Stimulated activated naive CD8-positive, alpha-beta T cell treated with anti-CD3 and anti-CD28 coated beads, Interleukin-15, Interleukin-2, amounts not matched to agents 100 ng/mL and 50 ng/mL, for 24 hours (primary cell): Measurements from ENCODE around the gene ZNF33B.
"Not testable (repeated sequence)": the region's sequence is repeated elsewhere in the genome, so short reads cannot be mapped to it uniquely, and the experiment has no call there.

Experiments
- H3K27ac Mint-ChIP-seq: one replicate; pipeline ENCODE4 v1.8.0; 2021; ENCODE audit warnings: mild to moderate bottlenecking, mixed read lengths
- H3K27me3 Mint-ChIP-seq: one replicate; pipeline ENCODE4 v1.8.0; 2021; ENCODE audit warnings: mixed read lengths
- H3K36me3 Mint-ChIP-seq: one replicate; pipeline ENCODE4 v1.8.0; 2021; ENCODE audit warnings: low read depth, mixed read lengths
- H3K4me1 Mint-ChIP-seq: one replicate; pipeline ENCODE4 v1.8.0; 2021; ENCODE audit warnings: low read depth, mixed read lengths
- H3K4me3 Mint-ChIP-seq: one replicate; pipeline ENCODE4 v1.8.0; 2021; ENCODE audit warnings: mild to moderate bottlenecking, mixed read lengths
- H3K9me3 Mint-ChIP-seq: one replicate; pipeline ENCODE4 v1.8.0; 2021; ENCODE audit warnings: mixed read lengths

ZNF33B gene

DNA sequence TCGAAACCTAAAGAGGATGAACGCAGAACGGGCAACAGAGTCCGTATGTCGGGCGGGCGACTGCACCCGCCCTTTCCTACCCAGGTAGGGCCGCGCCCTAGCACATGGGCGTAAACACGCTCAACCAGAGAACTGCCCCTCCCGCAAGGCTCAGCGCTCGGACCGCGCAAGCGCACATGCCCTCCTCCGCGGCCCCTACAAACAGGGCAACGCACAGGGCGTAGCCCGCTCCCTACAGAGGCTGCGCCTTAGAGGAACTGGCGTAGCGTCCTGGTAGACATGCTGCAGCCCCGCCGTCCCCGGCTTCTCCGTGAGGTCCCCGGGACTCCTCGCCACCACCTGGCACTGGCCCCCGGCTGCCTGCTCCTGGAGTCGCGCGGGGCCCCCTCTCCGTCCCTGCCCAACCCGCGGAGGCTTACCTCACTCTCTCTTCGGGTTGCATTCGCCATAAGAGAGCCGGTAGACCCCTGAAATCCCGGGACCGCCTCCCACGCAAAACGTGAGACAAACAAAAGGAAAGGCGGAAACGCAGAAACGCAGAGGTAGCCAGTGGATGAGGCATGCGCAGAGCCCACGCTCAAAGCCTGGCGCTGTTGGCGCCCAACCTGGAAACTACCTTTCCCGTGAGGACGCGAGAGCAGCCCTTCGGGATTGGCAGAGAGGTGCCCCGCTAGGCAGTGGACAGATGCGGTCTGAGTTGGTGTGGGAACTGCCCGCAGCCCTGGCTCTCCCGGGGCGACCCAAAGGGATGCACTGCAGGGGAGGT lies at the start of gene ZNF33B:
ZNF33B (minus strand) TSS at position 516 of the 766 bp plus-strand sequence. CDS start 1,642 bp downstream, outside the sequence.
- Mint-ChIP-seq H3K4me1 (peaks cover 40% of the 10 kb centered on the region), H3K27me3 (no peaks in the 10 kb centered on the region), H3K27ac (peak within 1 kb of the TSS; percentile 90), H3K9me3 (no peaks in the 10 kb centered on the region), H3K4me3 (peak within 1 kb of the TSS; percentile 95), H3K36me3 (peaks cover 21% of the 10 kb centered on the region)

- Mint-ChIP-seq H3K9me3 (no peaks in the 10 kb centered on the region), H3K27me3 (no peaks in the 10 kb centered on the region), H3K36me3 (no peaks in the 10 kb centered on the region), H3K4me1 (peaks cover 4% of the 10 kb centered on the region), H3K4me3 (no peak overlapping the region), H3K27ac (no peak overlapping the region)
Measured at GRCh38 chr10:42684517-42684916, 46.1 kb upstream of the ZNF33B start.

DNA sequence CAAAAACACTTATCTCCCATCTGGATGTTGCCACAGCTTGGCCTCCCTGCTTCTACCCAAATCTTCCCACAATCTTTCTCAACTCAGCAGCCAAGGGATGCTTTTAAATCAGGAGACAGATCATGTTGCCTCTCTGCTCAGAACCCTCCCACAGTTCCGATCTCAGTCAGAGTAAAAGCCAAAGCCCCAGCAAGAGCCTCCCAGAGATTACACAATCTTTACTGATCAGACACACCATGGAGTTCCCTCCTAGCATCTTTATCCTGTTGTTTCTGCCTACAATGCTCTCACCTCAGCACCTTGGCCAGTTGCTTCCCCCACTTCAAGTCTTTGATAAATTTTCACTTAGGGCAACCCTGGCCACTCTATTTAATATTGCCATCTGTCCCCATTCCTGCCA lies 41.9 kb upstream of the ZNF33B start:
- H3K27me3 Mint-ChIP-seq: no peaks in the 10 kb centered on the region
- no peaks in the 10 kb centered on the region for H3K4me1 Mint-ChIP-seq
- H3K36me3 Mint-ChIP-seq: no peaks in the 10 kb centered on the region
- H3K27ac Mint-ChIP-seq: no peak overlapping the region
- peaks cover 10% of the 10 kb centered on the region for H3K9me3 Mint-ChIP-seq
- no peak overlapping the region for H3K4me3 Mint-ChIP-seq

- H3K27ac Mint-ChIP-seq, H3K4me1 Mint-ChIP-seq, H3K4me3 Mint-ChIP-seq, H3K36me3 Mint-ChIP-seq, H3K9me3 Mint-ChIP-seq, H3K27me3 Mint-ChIP-seq: not testable (repeated sequence)
Measured at GRCh38 chr10:42665181-42665979, 27.0 kb upstream of the ZNF33B start.

DNA sequence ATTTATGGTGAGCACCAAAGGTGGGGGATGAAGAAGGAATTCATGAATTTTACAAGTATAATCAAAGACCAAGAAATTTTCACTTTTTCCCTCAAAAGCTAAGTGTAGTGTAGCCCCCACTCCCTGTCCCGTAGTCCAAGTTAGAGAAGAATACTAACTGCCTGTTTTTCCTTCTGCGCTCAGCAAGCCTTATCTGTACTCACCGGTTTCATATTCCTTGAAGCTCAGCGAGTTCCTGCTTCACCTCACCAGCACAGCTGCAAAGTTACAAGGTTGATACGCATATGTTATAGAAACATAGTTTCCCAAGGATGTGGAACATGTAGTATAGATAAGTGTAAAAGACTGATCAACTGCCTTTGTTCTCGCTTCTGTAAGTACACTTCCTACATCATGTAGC lies 16.0 kb upstream of the ZNF33B start:
- Mint-ChIP-seq H3K27me3 (no peaks in the 10 kb centered on the region), H3K27ac (no peak overlapping the region), H3K4me1 (no peaks in the 10 kb centered on the region), H3K4me3 (no peak overlapping the region), H3K36me3 (no peaks in the 10 kb centered on the region), H3K9me3 (no peaks in the 10 kb centered on the region)

GRCh38 chr10:42652858-42653257 lies 14.5 kb upstream of the ZNF33B start:
- H3K27me3 Mint-ChIP-seq: no peaks in the 10 kb centered on the region
- H3K9me3 Mint-ChIP-seq: no peaks in the 10 kb centered on the region
- no peak overlapping the region for H3K27ac Mint-ChIP-seq
- H3K36me3 Mint-ChIP-seq: no peaks in the 10 kb centered on the region
- no peaks in the 10 kb centered on the region for H3K4me1 Mint-ChIP-seq
- H3K4me3 Mint-ChIP-seq: no peak overlapping the region

DNA sequence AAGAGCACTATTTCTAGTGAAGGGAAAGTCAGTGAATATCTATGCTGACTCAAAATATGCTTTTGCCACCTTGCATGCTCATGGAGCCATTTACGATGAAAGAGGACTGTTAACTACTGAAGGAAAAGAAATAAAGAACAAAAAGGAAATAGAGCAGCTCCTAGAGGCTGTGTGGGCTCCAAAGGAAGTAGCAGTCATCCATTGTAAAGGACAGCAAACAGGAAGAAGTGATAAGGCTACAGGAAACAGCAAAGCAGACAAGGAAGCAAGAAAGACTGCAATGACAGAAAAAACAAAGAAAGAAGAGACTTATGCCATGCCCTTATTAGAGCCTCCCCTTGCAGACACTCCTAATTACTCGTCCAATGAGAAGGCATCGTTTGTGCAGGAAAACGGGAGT lies 12.0 kb upstream of the ZNF33B start:
- Mint-ChIP-seq H3K4me3 (no peak overlapping the region), H3K27ac (no peak overlapping the region), H3K36me3 (no peaks in the 10 kb centered on the region), H3K4me1 (no peaks in the 10 kb centered on the region), H3K9me3 (no peaks in the 10 kb centered on the region), H3K27me3 (no peaks in the 10 kb centered on the region)

DNA sequence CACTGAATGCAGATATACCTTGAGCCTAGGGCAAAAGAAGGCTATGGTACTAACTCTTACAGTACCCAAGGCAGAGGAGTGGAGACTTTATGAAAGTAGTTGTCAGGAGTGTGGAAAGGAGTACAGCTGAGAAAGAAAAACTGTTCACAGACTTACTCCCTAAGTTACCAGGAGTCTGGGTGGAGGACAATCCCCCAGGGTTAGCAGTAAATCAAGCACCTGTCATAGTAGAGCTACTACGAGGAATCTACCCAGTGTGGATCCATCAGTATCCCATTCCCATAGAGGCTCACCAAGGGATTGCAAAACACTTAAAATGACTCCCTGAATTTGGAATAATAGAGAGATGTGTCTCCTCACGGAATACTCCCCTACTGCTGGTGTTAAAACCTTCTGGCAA lies 10.1 kb upstream of the ZNF33B start:
- Mint-ChIP-seq H3K27me3 (no peaks in the 10 kb centered on the region), H3K36me3 (no peaks in the 10 kb centered on the region), H3K4me1 (no peaks in the 10 kb centered on the region), H3K4me3 (no peak overlapping the region), H3K9me3 (no peaks in the 10 kb centered on the region), H3K27ac (no peak overlapping the region)

DNA sequence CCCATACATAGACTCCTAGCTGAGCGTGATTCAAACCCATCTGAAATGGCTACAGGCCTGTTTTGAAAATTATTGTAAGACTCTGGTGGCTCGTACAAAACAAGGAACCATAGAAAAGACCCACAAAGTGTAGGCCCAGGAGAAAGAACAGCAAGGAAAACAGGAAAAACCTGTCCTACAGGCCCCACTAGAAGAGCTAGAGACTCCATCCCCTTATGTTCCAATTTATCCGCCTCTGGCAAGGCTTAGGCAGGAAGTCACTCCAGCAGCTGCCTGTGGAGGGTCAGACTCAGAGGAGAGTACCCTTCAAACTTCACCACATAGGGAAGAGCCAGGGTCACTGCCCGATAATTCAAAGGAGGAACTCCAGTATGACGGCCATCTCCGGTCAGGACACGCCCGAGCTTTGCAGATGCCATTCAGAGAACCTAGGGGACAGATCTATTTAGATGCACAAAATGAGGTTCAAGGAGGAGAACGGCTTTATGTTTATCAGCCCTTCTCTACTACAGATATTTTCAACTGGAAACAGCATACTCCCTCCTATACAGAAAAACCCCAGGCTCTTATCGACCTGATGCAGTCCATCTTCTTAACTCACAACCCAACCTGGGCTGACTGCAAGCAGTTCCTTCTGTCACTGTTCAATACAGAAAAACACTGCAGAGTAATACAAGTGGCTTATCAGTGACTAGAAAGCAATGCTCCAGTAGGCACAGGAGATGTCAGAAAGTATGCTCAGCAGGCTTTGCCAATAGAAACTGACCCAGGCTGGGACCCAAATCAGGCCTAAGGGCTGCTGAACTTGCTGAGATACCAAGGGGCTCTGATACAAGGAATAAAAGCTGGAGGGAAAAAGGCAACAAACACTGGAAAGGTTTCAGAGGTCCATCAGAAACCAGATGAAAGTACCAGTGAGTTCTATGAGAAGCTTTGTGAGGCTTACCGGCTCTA lies 8.6 kb upstream of the ZNF33B start:
- Mint-ChIP-seq H3K9me3 (no peaks in the 10 kb centered on the region), H3K36me3 (no peaks in the 10 kb centered on the region), H3K4me3 (no peak overlapping the region), H3K27me3 (no peaks in the 10 kb centered on the region), H3K27ac (no peak overlapping the region), H3K4me1 (no peaks in the 10 kb centered on the region)

GRCh38 chr10:42646214-42646613 lies 7.8 kb upstream of the ZNF33B start:
- Mint-ChIP-seq H3K27ac (no peak overlapping the region), H3K4me3 (no peak overlapping the region), H3K27me3 (no peaks in the 10 kb centered on the region), H3K36me3 (no peaks in the 10 kb centered on the region), H3K4me1 (no peaks in the 10 kb centered on the region), H3K9me3 (no peaks in the 10 kb centered on the region)

DNA sequence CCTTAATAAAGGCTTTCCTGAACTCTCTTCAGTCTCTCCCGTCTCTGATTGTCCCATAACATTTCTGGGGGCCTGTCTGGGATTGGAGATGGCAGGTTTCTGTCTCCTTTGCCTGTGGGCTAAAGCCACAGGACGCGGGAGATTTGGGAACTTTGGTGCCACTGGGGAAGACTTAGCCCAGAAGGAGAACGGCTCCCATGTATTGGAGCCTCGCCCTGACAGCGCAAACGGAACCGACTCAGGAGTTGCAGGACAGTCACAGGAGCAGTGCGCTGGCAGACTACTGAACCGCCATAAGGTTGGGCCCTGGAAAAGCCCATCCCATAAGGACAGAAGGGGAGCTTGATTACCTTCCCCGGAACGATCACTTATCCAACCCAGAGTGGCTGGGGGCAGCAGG lies 7.1 kb upstream of the ZNF33B start:
- H3K4me1 Mint-ChIP-seq: no peaks in the 10 kb centered on the region
- no peaks in the 10 kb centered on the region for H3K27me3 Mint-ChIP-seq
- H3K4me3 Mint-ChIP-seq: no peak overlapping the region
- H3K36me3 Mint-ChIP-seq: no peaks in the 10 kb centered on the region
- H3K9me3 Mint-ChIP-seq: no peaks in the 10 kb centered on the region
- no peak overlapping the region for H3K27ac Mint-ChIP-seq

GRCh38 chr10:42645103-42645502 lies 6.7 kb upstream of the ZNF33B start:
- no peaks in the 10 kb centered on the region for H3K36me3 Mint-ChIP-seq
- H3K4me1 Mint-ChIP-seq: no peaks in the 10 kb centered on the region
- H3K9me3 Mint-ChIP-seq: no peaks in the 10 kb centered on the region
- no peak overlapping the region for H3K27ac Mint-ChIP-seq
- H3K4me3 Mint-ChIP-seq: no peak overlapping the region
- H3K27me3 Mint-ChIP-seq: no peaks in the 10 kb centered on the region

- H3K36me3 Mint-ChIP-seq: peaks cover 11% of the 10 kb centered on the region
- H3K9me3 Mint-ChIP-seq: no peaks in the 10 kb centered on the region
- H3K4me1 Mint-ChIP-seq: peaks cover 19% of the 10 kb centered on the region
- H3K4me3 Mint-ChIP-seq: no peak overlapping the region
- no peaks in the 10 kb centered on the region for H3K27me3 Mint-ChIP-seq
- H3K27ac Mint-ChIP-seq: no peak overlapping the region
Measured at GRCh38 chr10:42640610-42641229, 2.4 kb upstream of the ZNF33B start.

GRCh38 chr10:42638821-42639270 lies 476 bp upstream of the ZNF33B start:
- Mint-ChIP-seq H3K27ac (peak overlapping the region; percentile 90), H3K4me3 (peak overlapping the region; percentile 95), H3K9me3 (no peaks in the 10 kb centered on the region), H3K4me1 (peaks cover 35% of the 10 kb centered on the region), H3K27me3 (no peaks in the 10 kb centered on the region), H3K36me3 (peaks cover 21% of the 10 kb centered on the region)
